ENCODE measurements around the gene SPINK8. TPM values are rescaled to one million over a fixed set of nuclear protein-coding genes. Genes with fewer than 3 reads are reported as not detected.
A peak's percentile ranks its signal among the peaks of the same experiment; 100 is the strongest.
"Not testable (repeated sequence)": the region's sequence is repeated elsewhere in the genome, so short reads cannot be mapped to it uniquely, and the experiment has no call there.

The SPINK8 gene
- polyA plus RNA-seq, 1 donor = not detected

DNA sequence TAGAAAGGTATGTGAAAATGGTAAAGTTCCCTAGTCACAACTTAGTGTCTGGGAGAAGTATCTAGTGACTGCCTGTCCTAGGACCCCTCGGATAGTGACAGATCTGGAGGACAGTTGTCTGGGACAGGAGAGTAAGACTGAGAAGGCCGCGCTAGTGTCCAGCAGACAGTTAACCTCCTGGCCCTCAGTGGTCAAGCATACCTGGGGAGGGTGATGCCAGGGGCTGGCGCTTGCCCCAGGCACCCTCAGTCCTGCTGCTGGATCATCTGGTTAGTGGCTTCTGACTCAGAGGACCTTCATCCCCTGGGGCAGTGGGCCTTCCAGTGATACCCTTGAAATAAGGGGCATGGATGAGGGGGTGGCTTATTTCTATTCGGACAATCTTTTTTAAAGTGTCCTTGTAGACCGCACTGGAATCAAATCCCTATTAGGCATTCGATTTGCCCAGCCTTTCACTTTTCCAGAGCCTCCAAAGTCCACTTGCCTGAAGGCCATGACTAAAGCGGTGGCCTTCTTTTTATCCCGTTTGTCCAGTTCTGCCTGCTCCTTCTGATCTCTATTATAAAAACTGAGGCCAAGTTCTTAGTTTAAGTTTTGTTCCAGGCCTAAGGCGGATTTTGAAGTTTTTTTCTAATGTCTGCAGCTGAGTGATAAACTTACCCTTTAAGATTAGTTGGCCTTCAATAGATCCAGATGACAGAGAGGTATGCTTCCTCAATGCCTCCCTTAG, 1.6 kb downstream of the SPINK8 start:
- H3K36me3 ChIP-seq (ENCODE audit: control insufficient read depth, insufficient read depth, low read length); H3K4me3 ChIP-seq (ENCODE audit: low read length); H3K27me3 ChIP-seq (ENCODE audit: control insufficient read depth, insufficient read depth, low read length); DNase-seq; H3K9me3 ChIP-seq (ENCODE audit: control insufficient read depth, low read depth, low read length); H3K4me1 ChIP-seq (ENCODE audit: control insufficient read depth, insufficient read depth, low read length); H3K27ac ChIP-seq (ENCODE audit: low read length): not testable (repeated sequence)
- WGBS (ENCODE audit: insufficient coverage, low lambda C conversion rate) = 96% methylated on average over 3 of the region's 10 CpGs

DNA sequence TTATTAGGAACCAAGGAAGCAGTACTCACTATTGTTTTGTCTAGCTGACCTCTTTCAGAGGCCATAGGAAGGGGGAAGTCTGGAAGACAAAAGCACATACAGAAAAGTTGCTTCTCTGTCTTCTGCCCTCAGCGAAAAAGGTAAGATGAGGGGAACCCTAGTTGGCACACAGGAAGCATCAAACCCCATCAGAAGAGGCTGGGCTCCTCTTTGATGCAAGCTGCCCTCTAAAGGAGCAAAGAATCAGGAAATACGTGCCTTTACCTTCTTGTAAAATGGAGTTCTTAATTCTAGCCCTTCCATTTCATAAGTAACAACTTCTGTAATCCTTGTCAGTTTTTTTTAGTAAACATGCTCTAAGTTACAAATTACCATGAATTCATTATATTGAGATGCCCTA, 12.5 kb downstream of the SPINK8 start:
- 67% methylated on average over 1 of the region's 2 CpGs for WGBS (ENCODE audit: insufficient coverage, low lambda C conversion rate)
- H3K4me3 ChIP-seq (ENCODE audit: low read length) = no peak overlapping the region
- DNase-seq = no peak
- peaks cover 2% of the 10 kb centered on the region for H3K27me3 ChIP-seq (ENCODE audit: control insufficient read depth, insufficient read depth, low read length)
- no peaks in the 10 kb centered on the region for H3K9me3 ChIP-seq (ENCODE audit: control insufficient read depth, low read depth, low read length)
- H3K27ac ChIP-seq (ENCODE audit: low read length) = no peak overlapping the region
- no peaks in the 10 kb centered on the region for H3K36me3 ChIP-seq (ENCODE audit: control insufficient read depth, insufficient read depth, low read length)
- H3K4me1 ChIP-seq (ENCODE audit: control insufficient read depth, insufficient read depth, low read length) = no peaks in the 10 kb centered on the region

DNA sequence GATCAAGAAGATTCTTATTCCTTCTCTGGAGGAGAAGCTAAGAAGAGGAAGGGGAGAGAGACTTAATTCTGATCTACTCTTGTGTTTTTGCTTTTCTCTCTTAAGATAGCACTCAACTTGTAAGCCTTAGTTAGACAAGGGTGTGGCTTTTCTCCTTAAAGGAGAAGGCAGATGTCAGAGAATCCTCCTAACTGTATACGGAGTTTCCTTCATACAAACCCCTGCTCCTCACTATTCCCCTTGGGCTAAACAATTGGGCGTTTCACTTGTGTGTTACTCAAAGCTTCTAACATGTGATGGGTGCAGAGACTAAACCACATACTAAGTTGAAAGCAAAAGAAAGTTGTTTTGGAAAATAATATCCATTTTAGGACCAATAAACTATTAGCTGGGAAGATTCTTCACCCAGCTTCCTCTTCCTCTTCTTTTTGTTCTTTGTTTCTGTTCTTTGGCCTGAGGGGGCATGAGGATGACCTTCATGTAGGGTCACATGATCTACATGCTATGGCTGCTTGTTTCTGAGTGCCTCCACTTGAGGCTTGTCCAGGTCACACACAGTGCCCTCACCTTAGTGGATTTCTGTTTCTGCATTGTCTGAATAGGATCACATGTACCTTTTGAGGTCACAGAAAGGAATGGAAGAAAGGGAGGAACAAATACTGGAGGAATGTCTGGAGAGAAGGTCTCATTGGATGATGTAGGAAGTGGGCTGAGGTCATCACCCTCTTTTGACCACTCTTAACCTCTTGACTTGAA, 14.6 kb downstream of the SPINK8 start:
- H3K36me3 ChIP-seq (ENCODE audit: control insufficient read depth, insufficient read depth, low read length) = no peaks in the 10 kb centered on the region
- no peaks in the 10 kb centered on the region for H3K4me1 ChIP-seq (ENCODE audit: control insufficient read depth, insufficient read depth, low read length)
- no peak for DNase-seq
- WGBS (ENCODE audit: insufficient coverage, low lambda C conversion rate) = 65% methylated on average over 2 of the region's 2 CpGs
- peaks cover 2% of the 10 kb centered on the region for H3K27me3 ChIP-seq (ENCODE audit: control insufficient read depth, insufficient read depth, low read length)
- H3K27ac ChIP-seq (ENCODE audit: low read length) = no peak overlapping the region
- no peak overlapping the region for H3K4me3 ChIP-seq (ENCODE audit: low read length)
- H3K9me3 ChIP-seq (ENCODE audit: control insufficient read depth, low read depth, low read length) = no peaks in the 10 kb centered on the region

DNA sequence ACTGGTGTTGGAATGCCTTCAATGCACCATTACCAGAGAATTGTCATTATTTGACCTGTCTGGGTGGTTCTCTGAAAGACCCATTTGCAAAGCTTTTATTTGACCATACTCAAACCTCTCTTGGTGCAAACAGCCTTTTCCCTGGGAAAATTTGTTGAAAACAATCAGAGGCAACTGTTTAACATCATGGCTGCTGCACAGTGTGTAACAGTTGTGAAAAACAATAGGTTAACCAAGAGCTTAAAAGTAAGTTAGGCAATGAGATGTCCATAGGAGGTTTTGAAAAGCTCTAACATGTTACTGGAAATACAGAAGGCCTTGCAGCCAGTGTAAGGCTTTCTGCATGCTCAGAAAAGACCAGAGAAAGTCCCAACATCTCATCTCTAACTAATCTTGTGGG, 18.9 kb downstream of the SPINK8 start:
- no peaks in the 10 kb centered on the region for H3K27me3 ChIP-seq (ENCODE audit: control insufficient read depth, insufficient read depth, low read length)
- no peaks in the 10 kb centered on the region for H3K4me1 ChIP-seq (ENCODE audit: control insufficient read depth, insufficient read depth, low read length)
- DNase-seq = no peak
- H3K9me3 ChIP-seq (ENCODE audit: control insufficient read depth, low read depth, low read length) = no peaks in the 10 kb centered on the region
- H3K4me3 ChIP-seq (ENCODE audit: low read length) = no peak overlapping the region
- H3K27ac ChIP-seq (ENCODE audit: low read length) = no peak overlapping the region
- no peaks in the 10 kb centered on the region for H3K36me3 ChIP-seq (ENCODE audit: control insufficient read depth, insufficient read depth, low read length)

DNA sequence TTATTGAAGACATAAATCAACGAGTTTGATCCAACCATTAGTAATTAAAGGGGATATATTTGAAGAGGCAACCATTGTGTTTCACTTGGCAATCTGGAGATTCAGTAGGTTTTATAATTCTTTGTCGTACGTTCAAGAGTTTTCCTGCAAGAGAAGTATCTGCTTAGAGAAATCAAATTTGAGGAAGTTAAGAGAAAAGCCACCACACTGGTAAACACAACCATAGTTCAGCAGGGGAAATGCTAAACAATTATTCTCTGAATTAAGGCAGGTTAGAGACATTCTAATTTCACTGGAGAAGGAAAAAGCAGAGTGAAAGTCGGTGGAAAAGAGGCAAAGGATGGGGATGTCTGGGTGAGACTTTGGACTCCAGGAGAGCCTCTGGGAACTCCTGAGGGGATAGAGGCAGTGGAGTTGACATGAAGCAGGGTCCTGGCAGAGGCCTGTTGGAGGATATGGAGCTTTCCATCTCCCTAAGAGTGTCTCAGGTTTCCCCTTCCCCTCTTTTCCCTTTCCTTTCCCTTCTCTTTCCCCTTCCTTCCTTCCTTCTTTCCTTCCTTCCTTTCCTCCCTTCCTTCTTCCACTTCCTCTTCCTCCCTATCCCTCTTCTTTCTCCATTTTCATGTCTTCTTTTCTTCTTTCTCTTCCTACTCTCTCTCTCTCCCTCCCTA, 26.5 kb downstream of the SPINK8 start:
- H3K27ac ChIP-seq (ENCODE audit: low read length) = no peak overlapping the region
- no peaks in the 10 kb centered on the region for H3K27me3 ChIP-seq (ENCODE audit: control insufficient read depth, insufficient read depth, low read length)
- DNase-seq = no peak
- H3K9me3 ChIP-seq (ENCODE audit: control insufficient read depth, low read depth, low read length) = no peaks in the 10 kb centered on the region
- no peak overlapping the region for H3K4me3 ChIP-seq (ENCODE audit: low read length)
- peaks cover under 1% of the 10 kb centered on the region for H3K4me1 ChIP-seq (ENCODE audit: control insufficient read depth, insufficient read depth, low read length)
- WGBS (ENCODE audit: insufficient coverage, low lambda C conversion rate) = 64% methylated on average over 4 of the region's 4 CpGs
- no peaks in the 10 kb centered on the region for H3K36me3 ChIP-seq (ENCODE audit: control insufficient read depth, insufficient read depth, low read length)

DNA sequence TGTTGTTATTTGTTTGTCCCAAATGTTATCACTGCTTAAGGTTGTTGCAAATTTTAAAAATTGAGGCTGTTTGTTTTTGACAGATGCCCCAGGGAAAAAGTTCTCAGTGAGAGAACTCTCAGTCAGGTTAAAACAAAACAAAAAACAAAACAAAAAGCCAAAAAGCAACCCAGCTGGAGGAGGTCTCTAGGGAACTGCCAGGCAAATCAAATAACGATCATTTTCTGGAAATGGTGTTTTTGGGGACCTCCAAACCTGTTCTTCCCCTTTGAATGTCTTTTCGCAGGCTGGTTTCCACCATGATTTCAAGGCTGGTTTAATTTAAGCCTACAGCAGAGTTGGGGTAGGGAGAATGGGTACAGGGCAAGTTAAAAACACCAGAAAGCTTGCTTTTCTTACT, 27.2 kb downstream of the SPINK8 start:
- no peak for DNase-seq
- no peaks in the 10 kb centered on the region for H3K9me3 ChIP-seq (ENCODE audit: control insufficient read depth, low read depth, low read length)
- no CpG with 5 or more reads among the region's 2 CpGs for WGBS (ENCODE audit: insufficient coverage, low lambda C conversion rate)
- H3K27me3 ChIP-seq (ENCODE audit: control insufficient read depth, insufficient read depth, low read length) = no peaks in the 10 kb centered on the region
- no peak overlapping the region for H3K4me3 ChIP-seq (ENCODE audit: low read length)
- no peaks in the 10 kb centered on the region for H3K36me3 ChIP-seq (ENCODE audit: control insufficient read depth, insufficient read depth, low read length)
- H3K4me1 ChIP-seq (ENCODE audit: control insufficient read depth, insufficient read depth, low read length) = peaks cover 4% of the 10 kb centered on the region
- H3K27ac ChIP-seq (ENCODE audit: low read length) = no peak overlapping the region

DNA sequence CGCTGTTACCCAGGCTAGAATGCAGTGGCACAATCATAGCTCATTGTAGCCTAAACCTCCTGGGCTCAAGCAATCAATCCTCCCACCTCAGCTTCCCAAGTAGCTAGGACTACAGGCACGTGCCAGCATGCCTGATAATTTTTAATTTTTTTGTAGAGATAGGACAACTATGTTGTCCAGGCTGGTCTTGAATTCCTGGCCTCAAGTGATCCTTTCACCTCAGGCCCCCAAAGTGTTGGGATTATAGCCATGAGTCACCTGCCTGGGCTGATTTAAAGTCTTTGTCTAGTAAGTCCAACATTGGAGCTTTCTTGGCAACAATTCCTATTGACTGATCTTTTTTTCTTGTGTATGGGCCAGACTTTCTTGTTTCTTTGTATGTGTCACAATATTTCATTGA, 28.1 kb downstream of the SPINK8 start:
- Histone ChIP-seq H3K36me3 (ENCODE audit: control insufficient read depth, insufficient read depth, low read length) (no peaks in the 10 kb centered on the region), H3K4me1 (ENCODE audit: control insufficient read depth, insufficient read depth, low read length) (peaks cover 6% of the 10 kb centered on the region), H3K27ac (ENCODE audit: low read length) (no peak overlapping the region), H3K27me3 (ENCODE audit: control insufficient read depth, insufficient read depth, low read length) (no peaks in the 10 kb centered on the region), H3K4me3 (ENCODE audit: low read length) (no peak overlapping the region), H3K9me3 (ENCODE audit: control insufficient read depth, low read depth, low read length) (no peaks in the 10 kb centered on the region)
- WGBS (ENCODE audit: insufficient coverage, low lambda C conversion rate) = no CpG with 5 or more reads among the region's 2 CpGs
- no peak for DNase-seq

DNA sequence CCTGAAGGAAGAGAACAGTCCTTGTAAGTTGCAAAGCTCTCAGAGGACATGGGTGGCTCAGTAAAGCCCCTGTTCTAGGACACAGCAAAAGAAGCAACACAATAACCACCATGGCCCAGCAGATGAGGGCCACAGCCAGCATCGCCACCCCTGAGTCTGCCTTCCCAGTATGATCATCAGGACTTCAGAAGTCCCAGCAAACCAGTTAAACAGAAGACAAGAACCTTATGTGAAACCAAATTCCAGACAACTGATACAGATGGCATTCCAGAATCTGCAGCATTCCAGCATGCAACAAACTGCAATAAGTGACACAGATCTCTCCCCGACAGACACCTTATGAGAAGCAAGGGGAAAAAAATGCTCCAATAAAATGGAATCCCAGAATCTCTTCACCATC, 30.4 kb downstream of the SPINK8 start:
- Histone ChIP-seq H3K27ac (ENCODE audit: low read length) (no peak overlapping the region), H3K36me3 (ENCODE audit: control insufficient read depth, insufficient read depth, low read length) (peaks cover 3% of the 10 kb centered on the region), H3K9me3 (ENCODE audit: control insufficient read depth, low read depth, low read length) (no peaks in the 10 kb centered on the region), H3K4me3 (ENCODE audit: low read length) (no peak overlapping the region), H3K27me3 (ENCODE audit: control insufficient read depth, insufficient read depth, low read length) (no peaks in the 10 kb centered on the region), H3K4me1 (ENCODE audit: control insufficient read depth, insufficient read depth, low read length) (peaks cover 11% of the 10 kb centered on the region)
- no CpG with 5 or more reads among the region's 2 CpGs for WGBS (ENCODE audit: insufficient coverage, low lambda C conversion rate)
- no peak for DNase-seq

DNA sequence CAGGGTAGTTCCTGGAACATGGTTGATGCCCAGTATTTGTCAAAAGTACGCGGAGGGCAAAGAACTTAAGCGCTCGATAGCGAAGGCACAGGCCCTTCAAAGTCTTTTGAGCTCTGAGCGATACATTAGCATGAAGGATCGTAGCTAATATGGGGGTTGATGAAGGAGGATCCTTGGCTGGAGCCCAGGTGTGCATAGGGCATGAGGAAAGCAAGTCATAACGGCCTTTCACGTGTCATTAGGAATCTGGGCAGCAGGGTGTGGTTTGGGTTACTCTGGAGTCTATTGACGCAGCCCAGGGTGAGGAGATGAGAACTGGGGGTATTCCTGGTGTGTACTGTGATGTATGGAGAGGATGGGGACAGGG, 31.7 kb downstream of the SPINK8 start:
- Histone ChIP-seq H3K27ac (ENCODE audit: low read length) (peak overlapping the region; percentile 95), H3K4me3 (ENCODE audit: low read length) (peak overlapping the region; percentile 79), H3K9me3 (ENCODE audit: control insufficient read depth, low read depth, low read length) (no peaks in the 10 kb centered on the region), H3K27me3 (ENCODE audit: control insufficient read depth, insufficient read depth, low read length) (no peaks in the 10 kb centered on the region), H3K36me3 (ENCODE audit: control insufficient read depth, insufficient read depth, low read length) (peaks cover 16% of the 10 kb centered on the region), H3K4me1 (ENCODE audit: control insufficient read depth, insufficient read depth, low read length) (peaks cover 11% of the 10 kb centered on the region)
- WGBS (ENCODE audit: insufficient coverage, low lambda C conversion rate) = no CpG with 5 or more reads among the region's 10 CpGs
- DNase-seq = peak; percentile 63 to 81

DNA sequence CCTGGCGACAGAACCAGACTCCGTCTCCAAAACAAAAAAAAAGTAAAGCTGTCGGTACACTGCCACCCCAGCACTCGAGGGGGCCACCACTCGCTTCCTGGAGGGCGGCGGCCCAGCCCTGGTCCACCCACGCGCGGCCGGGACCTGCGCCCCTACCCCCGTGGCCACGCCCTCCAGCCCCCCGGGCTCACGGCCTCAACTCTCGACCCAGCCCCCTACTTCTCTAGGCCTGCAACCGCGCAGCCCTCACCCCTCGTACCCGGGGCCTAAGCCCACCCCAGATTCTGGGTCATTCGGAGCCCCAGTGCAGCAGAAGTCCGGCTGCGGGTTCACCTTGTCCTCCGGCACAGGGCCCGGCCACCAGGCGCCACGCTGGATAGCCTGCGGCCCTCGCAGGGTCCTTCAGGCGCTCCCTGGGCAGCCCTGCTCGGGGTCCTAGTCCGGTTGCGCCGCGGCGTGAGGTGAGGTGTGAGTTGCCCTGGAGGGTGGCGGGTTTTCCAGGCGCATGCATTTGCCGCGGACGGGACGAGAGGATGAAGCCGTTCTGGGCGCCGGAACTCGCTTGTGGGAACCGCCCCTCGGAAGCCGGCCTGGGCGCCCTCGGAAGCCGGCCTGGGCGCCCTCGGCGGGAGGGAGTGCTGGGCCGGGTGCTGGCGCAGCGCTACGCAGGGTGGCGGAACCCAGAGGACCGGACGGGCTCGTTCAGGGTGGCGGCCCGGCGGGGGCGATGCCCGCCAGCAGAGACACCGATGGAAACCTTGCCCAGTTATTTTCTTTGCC, 32.3 kb downstream of the SPINK8 start, which contains the start of gene NME6:
Gene NME6 (minus strand): TSS at position 348 of the 780 bp plus-strand sequence.
- DNase-seq = peak; percentile 88 to 95
- WGBS (ENCODE audit: insufficient coverage, low lambda C conversion rate) = no CpG with 5 or more reads among the region's 70 CpGs
- Histone ChIP-seq H3K4me1 (ENCODE audit: control insufficient read depth, insufficient read depth, low read length) (peaks cover 11% of the 10 kb centered on the region), H3K9me3 (ENCODE audit: control insufficient read depth, low read depth, low read length) (no peaks in the 10 kb centered on the region), H3K27ac (ENCODE audit: low read length) (peak within 1 kb of the TSS; percentile 95), H3K27me3 (ENCODE audit: control insufficient read depth, insufficient read depth, low read length) (no peaks in the 10 kb centered on the region), H3K4me3 (ENCODE audit: low read length) (peak within 1 kb of the TSS; percentile 79), H3K36me3 (ENCODE audit: control insufficient read depth, insufficient read depth, low read length) (peaks cover 20% of the 10 kb centered on the region)

All from large intestine (tissue), 3 donors.